AG04450 (cell line): Measurements from ENCODE around the gene RPL12. TPM values are rescaled to one million over a fixed set of nuclear protein-coding genes. Genes with fewer than 3 reads are reported as not detected.

Experiments
- CTCF ChIA-PET: fragments of 300-600, 350-600 bp; formaldehyde crosslinking; extraction: SDS; loops from one replicate; lab custom pipeline; 2022; ENCODE audit warnings: antibody characterized with exemption, inconsistent platforms; lab: Charles Lee
- POLR2A ChIA-PET: fragments of 350-600 bp; formaldehyde crosslinking; extraction: SDS; loops from one replicate; lab custom pipeline; 2021; ENCODE audit warnings: antibody characterized with exemption, inconsistent platforms; lab: Yijun Ruan, JAX
- DNase-seq: peaks from one replicate; pipeline ENCODE4 v3.0.0-alpha.2; 2011; ENCODE audit warnings: low read depth, low spot score
- H3K27ac ChIP-seq: one replicate; pipeline ENCODE4 v1.5.1; 2012; ENCODE audit warnings: low read depth, low read length, control low read depth
- H3K27me3 ChIP-seq: one replicate; pipeline ENCODE4 v1.6.0; 2012; ENCODE audit warnings: low read length; ENCODE audit not compliant: control insufficient read depth, insufficient read depth
- H3K4me3 ChIP-seq: 2 replicates; pipeline ENCODE4 v1.5.1; 2011; ENCODE audit warnings: mild to moderate bottlenecking, low read depth, low read length, control low read depth
- H3K9me3 ChIP-seq: 2 replicates; pipeline ENCODE4 v1.5.1; 2012; ENCODE audit warnings: low read length; ENCODE audit not compliant: control insufficient read depth, insufficient read depth
- polyA minus RNA-seq: library from RNA; depleted of rRNA, polyadenylated mRNA; stranded (reverse); fragments of >200 nt; gene quantifications from 2 replicates; pipeline ENCODE4 v1.2.3, GENCODE V29; 2011; rRNA and poly(A)+ RNA removed
- polyA plus RNA-seq: library from polyadenylated mRNA; depleted of rRNA; stranded (reverse); fragments of >200 nt; gene quantifications from 2 replicates; pipeline ENCODE4 v1.2.3, GENCODE V29; 2011; rRNA removed
- TF ChIP-seq, protein P1 (sequence below): IDR thresholded peaks from 2 replicates; pipeline ENCODE4 v1.5.1; 2011; ENCODE audit warnings: low read depth, low read length, control low read depth, inconsistent platforms

RPL12 gene
- polyA plus RNA-seq (2,379 and 2,541 TPM in 2 replicates), polyA minus RNA-seq (720 and 1,006 TPM in 2 replicates)

DNA sequence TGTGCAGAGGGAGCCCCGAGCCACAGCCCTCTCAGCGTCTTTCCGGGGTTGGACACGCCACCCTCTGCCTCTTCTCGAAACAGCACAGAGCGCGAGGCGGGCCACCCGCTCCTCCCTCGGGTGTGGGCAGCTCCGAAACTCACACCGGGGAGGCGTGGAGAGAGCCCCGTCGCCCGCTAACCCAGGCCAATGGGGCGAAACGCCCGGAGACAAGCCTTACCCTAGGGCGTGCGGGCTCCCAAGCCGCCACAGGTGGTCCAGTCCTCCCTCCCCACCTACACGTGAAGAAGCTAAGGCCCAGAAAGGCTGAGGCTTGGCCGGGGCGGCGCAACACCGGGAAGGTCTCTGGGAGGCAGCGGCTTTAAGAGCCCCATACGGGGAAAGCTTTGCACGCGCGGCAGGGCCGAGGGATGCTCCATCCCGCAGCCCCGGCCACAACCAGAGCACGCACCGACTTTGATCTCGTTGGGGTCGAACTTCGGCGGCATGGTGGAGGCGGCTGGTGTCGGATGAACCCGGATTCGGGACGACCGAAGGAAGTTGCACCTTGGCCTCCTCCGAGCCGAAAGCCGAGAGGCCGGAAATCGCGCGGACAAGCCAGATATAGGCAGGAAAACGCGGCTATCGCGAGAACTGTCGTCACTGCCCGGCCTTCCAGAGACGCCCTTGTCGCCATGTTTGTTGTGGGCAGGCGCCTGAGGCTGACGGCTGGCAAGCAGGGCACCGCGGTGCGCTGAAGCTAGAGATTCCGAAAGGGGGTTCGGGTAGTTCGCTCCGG is at the start of gene RPL12, which contains the start of gene LRSAM1:
Gene RPL12, minus strand, starts transcription at position 577 of the 778 bp plus-strand sequence. Its CDS starts 89 bp downstream, at position 488.
Gene LRSAM1, plus strand, starts transcription at position 681 of the 778 bp plus-strand sequence. CDS start 3,018 bp downstream, outside the sequence.
- Histone ChIP-seq H3K27ac (peak within 1 kb of the TSS; percentile 89), H3K27me3 (no peaks in the 10 kb centered on the region), H3K9me3 (peaks cover 14% of the 10 kb centered on the region), H3K4me3 (peak within 1 kb of the TSS; percentile 96)
- POLR2A ChIA-PET, result interaction anchor here (0.6 to 2.0 kb wide), 32 partner anchors 9 to 430 kb away, joined by 3 to 16 read pairs (median 4); partner anchors contain the start of genes ANGPTL2, SLC2A8, STXBP1 and ZNF79
- TF ChIP-seq, protein P1, sequence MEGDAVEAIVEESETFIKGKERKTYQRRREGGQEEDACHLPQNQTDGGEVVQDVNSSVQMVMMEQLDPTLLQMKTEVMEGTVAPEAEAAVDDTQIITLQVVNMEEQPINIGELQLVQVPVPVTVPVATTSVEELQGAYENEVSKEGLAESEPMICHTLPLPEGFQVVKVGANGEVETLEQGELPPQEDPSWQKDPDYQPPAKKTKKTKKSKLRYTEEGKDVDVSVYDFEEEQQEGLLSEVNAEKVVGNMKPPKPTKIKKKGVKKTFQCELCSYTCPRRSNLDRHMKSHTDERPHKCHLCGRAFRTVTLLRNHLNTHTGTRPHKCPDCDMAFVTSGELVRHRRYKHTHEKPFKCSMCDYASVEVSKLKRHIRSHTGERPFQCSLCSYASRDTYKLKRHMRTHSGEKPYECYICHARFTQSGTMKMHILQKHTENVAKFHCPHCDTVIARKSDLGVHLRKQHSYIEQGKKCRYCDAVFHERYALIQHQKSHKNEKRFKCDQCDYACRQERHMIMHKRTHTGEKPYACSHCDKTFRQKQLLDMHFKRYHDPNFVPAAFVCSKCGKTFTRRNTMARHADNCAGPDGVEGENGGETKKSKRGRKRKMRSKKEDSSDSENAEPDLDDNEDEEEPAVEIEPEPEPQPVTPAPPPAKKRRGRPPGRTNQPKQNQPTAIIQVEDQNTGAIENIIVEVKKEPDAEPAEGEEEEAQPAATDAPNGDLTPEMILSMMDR, result no peak
- DNase-seq, result peak; percentile 93
- CTCF ChIA-PET, result no interaction called here

DNA sequence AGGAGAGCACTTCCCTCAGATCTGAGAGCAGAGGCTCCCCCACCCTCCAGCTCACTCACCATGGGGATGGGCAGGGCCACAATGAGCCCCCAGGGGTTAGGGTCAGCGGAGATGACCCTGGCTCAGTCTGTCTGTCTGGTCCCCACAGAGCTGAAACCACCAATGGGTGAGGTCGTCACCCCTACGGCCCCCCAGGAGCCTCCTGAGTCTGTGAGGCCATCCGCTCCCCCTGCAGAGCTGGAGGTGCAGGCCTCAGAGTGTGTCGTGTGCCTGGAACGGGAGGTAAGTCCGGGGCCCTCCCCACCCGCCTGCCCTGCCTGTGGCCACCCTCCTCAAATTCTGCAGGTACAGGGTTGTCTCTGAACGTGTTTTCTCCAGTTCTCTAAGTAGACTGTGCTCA is 49.7 kb upstream of the RPL12 start:
- ChIA-PET POLR2A (no interaction called here), CTCF (interaction anchor here (1.1 kb wide), 1 partner anchor 89 kb away, joined by 3 read pairs; no protein-coding TSS in a partner anchor)
- no peaks in the 10 kb centered on the region for H3K27me3 ChIP-seq

DNA sequence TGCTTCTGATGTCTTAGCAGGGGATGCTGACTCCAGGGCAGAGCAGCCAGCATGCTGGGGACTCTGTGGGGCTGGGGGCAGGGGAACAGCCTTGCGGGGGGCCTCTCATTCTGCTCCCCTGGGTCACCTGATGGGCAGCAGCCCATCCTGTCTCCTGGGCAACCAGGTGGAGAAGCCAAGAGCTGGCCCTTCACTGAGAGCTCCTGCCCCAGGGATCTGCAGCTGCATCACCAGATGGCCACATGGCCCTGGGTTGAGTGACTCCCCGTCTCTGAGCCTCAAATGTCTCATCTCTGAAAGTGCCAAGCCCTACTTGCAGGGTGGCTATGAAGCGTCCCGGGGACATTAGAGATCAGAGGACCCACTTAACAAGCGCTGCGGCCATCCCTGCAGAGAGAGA is 49.2 kb upstream of the RPL12 start:
- Histone ChIP-seq H3K4me3 (no peak overlapping the region), H3K27me3 (no peaks in the 10 kb centered on the region), H3K27ac (no peak overlapping the region), H3K9me3 (no peaks in the 10 kb centered on the region)
- DNase-seq, result no peak
- TF ChIP-seq, protein P1, result no peak
- CTCF ChIA-PET, result interaction anchor here (1.1 kb wide), 1 partner anchor 90 kb away, joined by 3 read pairs; no protein-coding TSS in a partner anchor
- POLR2A ChIA-PET, result interaction anchor here (1.5 kb wide), 1 partner anchor 83 kb away, joined by 7 read pairs; no protein-coding TSS in a partner anchor

More for the DNA sequence above, 49.7 kb upstream of the RPL12 start:
- TF ChIP-seq, protein P1, result no peak
- Histone ChIP-seq H3K4me3 (no peak overlapping the region), H3K9me3 (no peaks in the 10 kb centered on the region), H3K27ac (no peak overlapping the region)
- no peak for DNase-seq

DNA sequence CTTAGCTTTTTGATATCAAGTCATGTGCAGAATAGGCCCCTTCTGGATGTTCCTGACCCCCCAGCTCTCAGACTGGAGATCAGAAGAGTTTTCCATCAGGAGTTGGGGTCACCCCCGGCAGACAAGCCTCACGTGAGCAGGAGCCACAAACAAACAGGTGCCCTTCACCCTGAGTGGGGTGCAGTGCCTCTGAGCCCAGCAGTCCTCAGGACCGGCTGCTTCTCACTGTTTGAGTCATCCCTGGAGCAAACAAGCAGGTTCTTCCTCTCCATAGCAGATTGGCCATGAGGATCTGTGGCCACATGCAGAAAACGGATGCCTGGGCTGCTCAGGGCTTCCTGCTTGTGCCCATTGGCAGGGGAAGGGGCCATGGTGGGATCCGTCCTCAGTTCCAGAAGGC is 47.1 kb upstream of the RPL12 start:
- Histone ChIP-seq H3K27ac (no peak overlapping the region), H3K27me3 (no peaks in the 10 kb centered on the region), H3K4me3 (no peak overlapping the region), H3K9me3 (no peaks in the 10 kb centered on the region)
- no peak for DNase-seq
- ChIA-PET POLR2A (no interaction called here), CTCF (no interaction called here)
- TF ChIP-seq, protein P1, result no peak
